A172 (cell line): ENCODE measurements around the gene PLEKHF1. TPM values are rescaled to one million over a fixed set of nuclear protein-coding genes. Genes with fewer than 3 reads are reported as not detected.

Experiments used
- total RNA-seq: library from RNA; depleted of rRNA; stranded (reverse); fragments of >200 nt; shearing (Covaris generic); gene quantifications from 2 replicates; pipeline ENCODE4 v1.2.3, GENCODE V29; 2014; rRNA removed

PLEKHF1 gene
- total RNA-seq, 1 experiment from 2014 or later: 9.2 TPM

Other genes with a start within 250 kb of the PLEKHF1 start
- not detected in 2 replicates for gene VSTM2B, start 139.5 kb upstream of the PLEKHF1 start, total RNA-seq
- gene POP4, start 59.2 kb upstream of the PLEKHF1 start, total RNA-seq: 160 and 196 TPM in 2 replicates
- gene C19orf12, start 49.8 kb downstream of the PLEKHF1 start, total RNA-seq: 35.1 and 44.9 TPM in 2 replicates
- gene CCNE1, start 146.5 kb downstream of the PLEKHF1 start, total RNA-seq: 50.2 and 56.3 TPM in 2 replicates